GM19239 (cell line): ENCODE results near the gene CDO1.
A peak's percentile ranks its signal among the peaks of the same experiment; 100 is the strongest.
"Not testable (repeated sequence)": the region's sequence is repeated elsewhere in the genome, so short reads cannot be mapped to it uniquely, and the experiment has no call there.

Experiments used
- DNase-seq: peaks from one replicate; pipeline ENCODE4 v3.0.0; 2011; ENCODE audit warnings: low spot score; ENCODE audit not compliant: insufficient read length
- FAIRE-seq: peaks from 2 replicates; lab custom pipeline; 2011; peaks lifted over from hg19 to GRCh38; lab: Jason Lieb, UNC

Gene CDO1

DNA sequence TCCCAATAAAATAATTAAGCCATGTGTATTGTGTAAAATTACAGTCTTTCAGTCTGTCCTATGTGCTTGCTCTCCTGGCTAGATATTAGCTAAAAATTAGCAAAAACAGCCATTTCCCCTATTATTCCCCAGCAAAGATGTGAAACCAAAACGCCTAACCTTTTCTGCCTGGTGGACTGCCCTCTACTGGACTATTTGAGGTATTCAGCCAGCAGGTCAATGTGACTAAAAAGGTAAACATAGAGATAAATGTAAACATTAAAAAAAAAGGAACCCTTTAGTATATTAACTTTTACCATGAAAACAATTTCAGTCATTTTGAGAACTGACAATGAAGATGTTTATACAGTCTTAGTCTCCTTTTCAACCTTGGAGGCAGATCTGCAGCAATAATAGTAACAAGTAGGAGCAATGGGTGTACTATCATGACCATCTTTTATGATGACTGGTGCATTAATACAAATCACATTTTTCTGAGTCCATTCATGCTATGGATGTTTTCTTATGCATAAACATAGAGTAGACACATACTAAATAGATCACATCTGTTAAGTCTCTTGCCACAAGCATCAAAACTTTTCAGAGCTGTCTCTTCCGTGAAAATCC lies 14.8 kb upstream of the CDO1 start:
- no peak for DNase-seq

GRCh38 chr5:115829913-115830312 lies 13.5 kb upstream of the CDO1 start:
- FAIRE-seq (no peak), DNase-seq (no peak)

More for the DNA sequence above, 14.8 kb upstream of the CDO1 start:
- FAIRE-seq, result peak; percentile 64

DNA sequence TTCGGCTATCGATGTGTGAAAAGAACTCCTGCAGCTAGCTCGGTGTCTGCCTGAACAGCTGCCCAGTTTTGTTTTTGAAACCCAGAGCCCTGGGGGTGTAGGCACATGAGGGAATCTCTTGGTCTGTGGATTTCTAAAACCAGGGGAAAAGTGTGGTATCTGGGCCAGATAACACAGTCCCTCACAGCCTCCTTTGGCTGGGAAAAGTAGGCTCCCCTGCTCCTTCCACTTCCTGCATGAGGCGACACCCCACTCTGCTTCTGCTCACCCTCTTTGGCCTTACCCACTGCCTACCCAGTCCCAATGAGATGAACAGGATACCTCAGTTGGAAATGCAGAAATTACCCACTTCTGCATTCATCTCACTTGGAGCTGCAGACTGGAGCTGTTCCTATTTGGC lies 9.5 kb upstream of the CDO1 start:
- DNase-seq (no peak), FAIRE-seq (no peak)

GRCh38 chr5:115824983-115825382 lies 8.5 kb upstream of the CDO1 start:
- FAIRE-seq, result not testable (repeated sequence)

DNA sequence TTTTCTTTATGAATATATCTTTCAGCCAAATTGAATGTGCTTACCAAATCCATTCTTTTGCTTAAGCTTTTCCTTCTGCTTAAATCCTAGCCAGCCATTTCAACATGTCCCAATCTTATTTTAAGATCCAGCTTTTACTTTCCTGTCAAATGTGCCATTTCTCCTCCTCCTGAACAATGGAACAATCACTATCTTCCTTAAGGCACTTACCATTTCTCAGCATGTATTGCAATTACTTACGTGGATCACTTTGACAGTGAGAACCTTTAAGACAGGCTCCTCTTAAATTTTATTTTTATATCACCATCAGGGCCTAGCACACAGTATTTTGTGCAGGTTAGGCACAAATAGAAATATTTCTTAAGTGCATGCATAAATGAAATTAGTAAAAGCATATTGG lies 4.4 kb upstream of the CDO1 start:
- DNase-seq (no peak), FAIRE-seq (no peak)

More at GRCh38 chr5:115824983-115825382, 8.5 kb upstream of the CDO1 start:
- not testable (repeated sequence) for DNase-seq

DNA sequence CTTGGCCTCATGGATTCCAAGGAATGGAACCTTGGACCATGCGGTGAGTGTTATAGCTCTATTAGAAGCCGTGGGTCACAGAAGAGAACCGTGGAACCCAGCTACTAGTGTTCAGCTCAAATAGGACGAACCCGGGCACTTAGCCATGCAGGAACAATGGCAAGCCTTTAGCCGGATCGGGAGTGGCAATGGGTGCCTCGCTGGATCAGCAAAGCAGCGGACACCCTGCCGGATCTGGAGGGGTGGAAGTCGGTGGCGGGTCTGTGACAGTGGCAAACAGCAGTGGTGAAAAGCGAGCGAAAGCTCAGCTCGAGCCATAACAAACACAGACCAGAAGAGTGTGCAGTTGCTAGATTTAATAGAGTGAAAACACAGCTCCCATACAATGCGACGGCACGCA lies 2.4 kb upstream of the CDO1 start:
- DNase-seq, result no peak
- FAIRE-seq, result no peak

DNA sequence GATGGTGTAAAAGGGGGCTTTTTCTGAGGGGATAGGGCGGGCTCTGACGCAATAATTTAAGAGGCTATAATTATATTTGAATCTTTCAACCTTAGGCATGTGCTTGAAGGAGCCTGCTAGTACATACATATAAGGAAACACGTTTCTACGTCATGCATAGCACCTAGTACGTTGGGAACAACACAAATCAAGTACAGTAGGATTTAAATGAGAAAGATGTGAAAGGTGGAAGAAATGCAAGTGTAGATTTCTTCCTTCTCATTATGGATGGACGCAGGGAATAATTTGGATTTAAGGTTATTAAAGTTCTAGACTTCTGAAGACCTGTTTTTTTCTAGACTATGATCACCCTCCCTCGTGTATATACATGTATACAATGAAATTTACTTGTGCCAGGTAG lies 927 bp upstream of the CDO1 start:
- no peak for FAIRE-seq
- no peak for DNase-seq

DNA sequence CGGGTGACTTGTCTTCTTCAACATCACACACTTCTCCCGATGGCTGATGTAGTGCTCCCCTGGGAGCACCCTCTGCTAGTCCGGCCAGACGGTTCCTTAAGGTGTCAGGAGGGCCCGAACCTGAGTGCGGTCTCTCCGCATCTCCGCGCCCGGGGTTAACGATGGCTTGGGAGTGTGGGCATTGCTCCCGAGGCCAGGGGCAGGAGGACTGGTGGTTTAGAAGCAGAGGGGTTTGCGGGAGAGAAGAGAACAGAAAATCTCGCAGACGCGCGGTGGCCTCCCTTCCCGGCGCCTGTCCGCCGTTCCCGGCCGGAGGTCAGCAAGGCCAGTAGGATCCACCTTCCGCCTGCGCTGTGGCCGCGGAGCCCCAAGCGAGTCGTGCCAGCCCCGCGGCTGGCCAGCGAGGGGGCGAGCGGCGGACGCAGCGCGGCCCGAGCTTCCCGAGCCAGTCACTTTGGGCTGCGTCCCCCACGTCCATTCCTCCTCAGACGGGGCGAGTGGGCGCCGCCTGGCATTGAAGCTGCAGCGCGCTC lies 700 bp downstream of the CDO1 start:
- DNase-seq (no peak), FAIRE-seq (no peak)

- DNase-seq (no peak), FAIRE-seq (no peak)
These were observed 1.3 kb downstream of the CDO1 start for GRCh38 chr5:115815006-115815692.

DNA sequence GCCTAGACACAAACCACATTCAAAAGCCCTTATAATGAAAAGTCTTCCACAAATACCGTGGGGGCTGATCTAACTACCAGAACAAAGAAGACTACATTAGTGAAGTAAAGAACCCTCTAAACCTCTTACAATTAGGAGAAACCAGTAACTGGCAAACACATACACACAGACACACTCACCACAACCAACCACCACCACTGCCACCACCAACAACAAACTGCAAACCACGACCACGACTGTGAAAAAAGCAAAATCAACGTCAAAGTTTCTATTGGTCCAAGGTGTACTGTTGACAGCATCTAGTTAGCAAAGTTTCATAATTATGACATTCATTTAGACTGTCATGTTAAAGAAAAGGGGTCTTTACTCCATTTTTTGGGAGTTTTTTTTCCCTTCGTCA lies 2.7 kb downstream of the CDO1 start:
- DNase-seq (no peak), FAIRE-seq (no peak)

- FAIRE-seq (no peak), DNase-seq (no peak)
These were observed 4.1 kb downstream of the CDO1 start for GRCh38 chr5:115812372-115812771.

GRCh38 chr5:115811406-115811805 lies 5.1 kb downstream of the CDO1 start:
- no peak for DNase-seq
- no peak for FAIRE-seq

- no peak for DNase-seq
- FAIRE-seq, result no peak
These were observed 5.7 kb downstream of the CDO1 start for GRCh38 chr5:115810761-115811160.

DNA sequence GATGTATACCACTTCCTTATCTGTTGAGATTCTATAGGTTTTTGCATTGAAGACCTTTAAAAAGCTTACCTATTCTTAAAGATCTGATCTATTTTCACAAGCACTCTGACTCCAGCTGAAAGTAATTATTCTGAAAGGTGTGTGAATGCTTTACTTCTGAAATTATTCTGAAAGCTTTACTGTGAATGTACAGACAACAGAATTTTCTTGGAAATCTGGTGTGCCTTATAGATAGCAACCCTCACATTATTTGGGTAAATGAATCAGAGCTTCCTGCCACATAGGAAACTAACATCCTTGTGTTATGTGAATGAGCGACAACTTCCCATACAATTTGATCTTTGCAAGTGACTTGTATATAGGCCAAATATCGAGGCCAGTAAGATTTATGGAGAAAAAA lies 6.5 kb downstream of the CDO1 start:
- FAIRE-seq, result no peak
- DNase-seq, result no peak

GRCh38 chr5:115808066-115808465 lies 8.4 kb downstream of the CDO1 start:
- DNase-seq, FAIRE-seq: not testable (repeated sequence)

DNA sequence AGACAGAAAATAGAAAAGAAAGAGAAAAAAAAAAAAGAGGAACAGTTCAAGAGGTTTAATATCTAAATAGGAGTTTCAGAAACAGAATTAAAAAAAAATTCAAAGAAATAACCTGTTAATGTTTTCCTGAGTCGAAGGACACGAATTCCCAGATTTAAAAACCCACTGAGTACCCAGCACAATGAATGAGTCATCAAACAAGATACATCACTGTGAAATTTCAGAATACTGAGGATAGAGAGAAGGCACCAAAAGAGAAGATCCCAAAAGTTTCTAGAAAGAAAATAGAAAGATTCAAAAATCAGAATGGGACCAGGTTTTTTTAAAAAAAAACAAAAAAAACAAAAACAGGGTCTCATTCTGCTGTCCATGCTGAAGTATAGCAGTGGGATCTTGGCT lies 8.8 kb downstream of the CDO1 start:
- FAIRE-seq (no peak), DNase-seq (no peak)

GRCh38 chr5:115806986-115807653 lies 9.3 kb downstream of the CDO1 start:
- DNase-seq (no peak), FAIRE-seq (no peak)

DNA sequence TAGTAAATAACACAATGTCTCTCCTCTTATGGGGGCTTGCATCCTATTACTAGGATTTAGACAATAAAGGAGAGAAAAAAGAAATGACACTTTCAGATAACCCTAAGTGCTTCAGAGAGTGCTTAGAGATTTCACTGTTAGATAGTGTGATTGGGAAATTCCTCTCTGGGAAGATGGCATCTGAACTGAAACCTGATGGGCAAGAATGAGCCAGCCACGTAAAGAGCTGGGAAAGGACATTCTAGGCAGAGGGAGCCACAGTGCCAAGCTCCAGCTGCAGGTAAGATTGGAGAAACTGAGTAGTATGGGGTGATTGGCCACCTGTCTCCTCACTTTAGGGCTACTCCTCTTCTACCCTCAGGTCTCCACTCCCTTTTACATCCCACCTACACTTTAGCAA lies 14.5 kb downstream of the CDO1 start:
- DNase-seq (no peak), FAIRE-seq (no peak)

DNA sequence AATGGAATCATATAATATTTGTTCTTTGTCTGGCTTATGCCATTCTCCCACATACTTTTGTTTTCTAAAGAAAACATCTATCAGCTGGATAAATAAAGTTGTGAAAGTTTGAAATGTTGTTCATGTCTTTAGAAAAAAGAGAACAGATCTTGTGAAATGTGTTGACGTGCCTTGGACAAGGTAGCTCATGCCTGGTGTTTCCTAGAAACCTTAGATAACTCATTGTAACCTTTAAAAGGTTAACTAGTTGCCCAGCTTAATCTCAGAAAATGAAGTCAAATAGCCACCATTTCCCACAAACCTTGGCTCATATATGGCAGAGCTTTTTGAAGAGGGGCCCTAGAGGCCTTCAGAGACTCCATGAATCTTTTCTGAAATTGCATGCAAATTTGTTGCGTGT lies 15.3 kb downstream of the CDO1 start:
- FAIRE-seq (no peak), DNase-seq (no peak)

- no peak for FAIRE-seq
- no peak for DNase-seq
These were observed 16.4 kb downstream of the CDO1 start for GRCh38 chr5:115800108-115800507.

DNA sequence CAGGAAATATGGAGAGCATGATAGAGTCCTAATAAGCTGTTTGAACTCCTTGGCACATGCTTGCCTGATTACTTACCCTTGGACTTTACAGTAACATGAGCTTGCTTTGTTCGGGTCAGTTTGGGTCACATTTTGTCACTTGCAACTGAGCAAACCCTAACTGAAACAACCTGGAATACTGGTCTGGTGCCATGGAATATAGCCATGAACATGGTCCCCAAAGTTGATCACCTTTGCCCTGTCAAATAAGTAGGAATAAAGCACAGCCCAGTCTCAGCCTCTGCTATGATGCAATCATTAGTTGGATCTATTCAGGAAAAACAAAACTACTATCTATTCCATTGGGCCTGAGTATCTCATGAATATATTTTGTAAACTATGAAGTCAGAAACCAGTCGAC lies 18.2 kb downstream of the CDO1 start:
- DNase-seq (no peak), FAIRE-seq (no peak)
